GM19324 (cell line): Measurements from ENCODE around the gene HSPG2.

ENCODE experiments used
- ATAC-seq: cut with Tn5 transposase; IDR thresholded peaks from one replicate; pipeline ENCODE4 v1.9.1; 2021; ENCODE audit warnings: mild to moderate bottlenecking, moderate library complexity; ENCODE audit not compliant: unreplicated experiment, low FRiP score

Gene HSPG2

GRCh38 chr1:21851430-21852250 lies 85.5 kb downstream of the HSPG2 start:
- no peak for ATAC-seq

GRCh38 chr1:21849909-21850576 lies 87.1 kb downstream of the HSPG2 start:
- ATAC-seq: no peak

- no peak for ATAC-seq
Measured at GRCh38 chr1:21848524-21849174, 88.5 kb downstream of the HSPG2 start.

GRCh38 chr1:21847223-21848205 lies 89.6 kb downstream of the HSPG2 start:
- ATAC-seq: no peak

GRCh38 chr1:21845646-21846641 lies 91.2 kb downstream of the HSPG2 start:
- no peak for ATAC-seq

- no peak for ATAC-seq
Measured at GRCh38 chr1:21843996-21844395, 93.1 kb downstream of the HSPG2 start.

- ATAC-seq: no peak
Measured at GRCh38 chr1:21843208-21843607, 93.9 kb downstream of the HSPG2 start.

- no peak for ATAC-seq
Measured at GRCh38 chr1:21842606-21843162, 94.4 kb downstream of the HSPG2 start.

GRCh38 chr1:21841852-21842466 lies 95.2 kb downstream of the HSPG2 start:
- ATAC-seq: no peak

GRCh38 chr1:21840981-21841380 lies 96.1 kb downstream of the HSPG2 start:
- ATAC-seq: no peak

- no peak for ATAC-seq
Measured at GRCh38 chr1:21839337-21840037, 97.6 kb downstream of the HSPG2 start.

- no peak for ATAC-seq
Measured at GRCh38 chr1:21838359-21839157, 98.6 kb downstream of the HSPG2 start.

- no peak for ATAC-seq
Measured at GRCh38 chr1:21837476-21837875, 99.6 kb downstream of the HSPG2 start.

- no peak for ATAC-seq
Measured at GRCh38 chr1:21836729-21837128, 100.4 kb downstream of the HSPG2 start.

GRCh38 chr1:21836010-21836409 lies 101.1 kb downstream of the HSPG2 start:
- ATAC-seq: no peak

GRCh38 chr1:21834666-21835065 lies 102.4 kb downstream of the HSPG2 start:
- no peak for ATAC-seq

GRCh38 chr1:21834094-21834493 lies 103.0 kb downstream of the HSPG2 start:
- no peak for ATAC-seq
